Mesenchymal stem cell (in vitro differentiated cells and primary cell): ENCODE measurements around the gene CSGALNACT2.

ENCODE experiments used
- DNase-seq: peaks from one replicate; pipeline ENCODE4 v3.0.0-alpha.2; 2013
- H2AFZ ChIP-seq: one replicate; pipeline ENCODE4 v1.6.1; 2013; ENCODE audit warnings: low read depth, mild to moderate bottlenecking, control low read depth, inconsistent platforms, low read length, moderate library complexity
- H2AK5ac ChIP-seq: 2 replicates; pipeline ENCODE4 v1.6.1; 2013; ENCODE audit warnings: low read length, moderate library complexity, mild to moderate bottlenecking, inconsistent platforms; ENCODE audit not compliant: severe bottlenecking
- H2BK120ac ChIP-seq: one replicate; pipeline ENCODE4 v1.6.1; 2013; ENCODE audit warnings: low read depth, mild to moderate bottlenecking, inconsistent platforms, low read length, moderate library complexity
- H2BK12ac ChIP-seq, 2 experiments: one replicate each; pipeline ENCODE4 v1.6.1; 2013; ENCODE audit warnings: inconsistent platforms in 2 of 2, low read length in 2 of 2, mild to moderate bottlenecking in 2 of 2, moderate library complexity in 2 of 2, control low read depth in 1 of 2
- H2BK15ac ChIP-seq: one replicate; pipeline ENCODE4 v1.6.1; 2013; ENCODE audit warnings: mild to moderate bottlenecking, low read depth, inconsistent platforms; ENCODE audit not compliant: poor library complexity, severe bottlenecking
- H2BK5ac ChIP-seq: 2 replicates; pipeline ENCODE4 v1.6.1; 2013; ENCODE audit warnings: low read depth, mild to moderate bottlenecking, low read length, control low read depth, inconsistent platforms; ENCODE audit not compliant: poor library complexity, severe bottlenecking
- H3K14ac ChIP-seq, 2 experiments: one replicate each; pipeline ENCODE4 v1.6.1; 2013; ENCODE audit warnings: inconsistent platforms in 2 of 2, low read length in 2 of 2, control low read depth in 1 of 2, mild to moderate bottlenecking in 1 of 2, moderate library complexity in 1 of 2
- H3K18ac ChIP-seq, 2 experiments: one replicate each; pipeline ENCODE4 v1.6.1; 2013; ENCODE audit warnings: inconsistent platforms in 2 of 2, low read length in 2 of 2, control low read depth in 1 of 2, low read depth in 1 of 2, mild to moderate bottlenecking in 1 of 2
- H3K23ac ChIP-seq, 2 experiments: one replicate each; pipeline ENCODE4 v1.6.1; 2013; ENCODE audit warnings: inconsistent platforms in 2 of 2, low read length in 2 of 2, mild to moderate bottlenecking in 2 of 2, moderate library complexity in 2 of 2, control low read depth in 1 of 2
- H3K27ac ChIP-seq: 2 replicates; pipeline ENCODE4 v1.5.1; 2013; ENCODE audit warnings: mild to moderate bottlenecking, moderate library complexity, low read length, control low read depth, inconsistent platforms; ENCODE audit not compliant: poor library complexity, severe bottlenecking
- H3K27me3 ChIP-seq, 2 experiments: 2 replicates each; pipeline versions ENCODE4 v1.6.1 to v1.7.0; 2013; ENCODE audit warnings: low read length in 2 of 2, mild to moderate bottlenecking in 2 of 2, moderate library complexity in 2 of 2, control low read depth in 1 of 2, inconsistent platforms in 1 of 2; ENCODE audit not compliant: control insufficient read depth in 1 of 2, insufficient read depth in 1 of 2
- H3K36me3 ChIP-seq, 2 experiments: 2 replicates each; pipeline versions ENCODE4 v1.6.1 to v1.7.0; 2013; ENCODE audit warnings: low read length in 2 of 2, control low read depth in 1 of 2, inconsistent platforms in 1 of 2, low read depth in 1 of 2, mild to moderate bottlenecking in 1 of 2; ENCODE audit not compliant: insufficient read depth in 2 of 2, control insufficient read depth in 1 of 2
- H3K4ac ChIP-seq, 2 experiments: one replicate each; pipeline ENCODE4 v1.6.1; 2013; ENCODE audit warnings: inconsistent platforms in 2 of 2, low read length in 2 of 2, mild to moderate bottlenecking in 2 of 2, moderate library complexity in 2 of 2, control low read depth in 1 of 2, low read depth in 1 of 2
- H3K4me1 ChIP-seq: 2 replicates; pipeline ENCODE4 v1.6.1; 2013; ENCODE audit warnings: low read depth, low read length, control low read depth; ENCODE audit not compliant: control insufficient read depth, insufficient read depth
- H3K4me2 ChIP-seq: 2 replicates; pipeline ENCODE4 v1.6.1; 2013; ENCODE audit warnings: low read length, mild to moderate bottlenecking, inconsistent platforms; ENCODE audit not compliant: poor library complexity, severe bottlenecking
- H3K4me3 ChIP-seq, 2 experiments: 2 replicates each; pipeline versions ENCODE4 v1.5.1 to v1.7.0; 2013; ENCODE audit warnings: low read length in 2 of 2, mild to moderate bottlenecking in 2 of 2, control low read depth in 1 of 2, low read depth in 1 of 2; ENCODE audit not compliant: insufficient read depth in 1 of 2
- H3K79me1 ChIP-seq: replicated peaks from 2 replicates; pipeline ENCODE4 v1.6.1; 2013; ENCODE audit warnings: mild to moderate bottlenecking, control low read depth, low read length, inconsistent platforms; ENCODE audit not compliant: poor library complexity, severe bottlenecking
- H3K9ac ChIP-seq: 2 replicates; pipeline ENCODE4 v1.7.0; 2013; ENCODE audit warnings: mild to moderate bottlenecking, low read length, moderate library complexity
- H3K9me3 ChIP-seq: 2 replicates; pipeline ENCODE4 v1.7.0; 2013; ENCODE audit warnings: mild to moderate bottlenecking, low read length; ENCODE audit not compliant: control insufficient read depth
- H4K8ac ChIP-seq: one replicate; pipeline ENCODE4 v1.6.1; 2013; ENCODE audit warnings: inconsistent platforms, mild to moderate bottlenecking, low read length, moderate library complexity
- H4K91ac ChIP-seq: one replicate; pipeline ENCODE4 v1.6.1; 2013; ENCODE audit warnings: mild to moderate bottlenecking, low read length, inconsistent platforms
- WGBS: methylation state at CpG from one replicate; pipeline ENCODE4 v1.1.7; 2013; ENCODE audit warnings: mixed read lengths; 5-methylcytosine and 5-hydroxymethylcytosine counted together

Gene CSGALNACT2

GRCh38 chr10:43221419-43222209 is 83.4 kb downstream of the CSGALNACT2 start:
- H3K4me1 ChIP-seq = peaks cover 9% of the 10 kb centered on the region
- no peak overlapping the region for H3K9ac ChIP-seq
- H3K36me3 ChIP-seq = no peaks in the 10 kb centered on the region
- H3K79me1 ChIP-seq = no peaks in the 10 kb centered on the region
- H3K23ac ChIP-seq = peak overlapping the region in 1 of 2 experiments; percentile 48
- no peak overlapping the region for H3K14ac ChIP-seq
- peak overlapping the region in 1 of 2 experiments; percentile 18 for H3K4me3 ChIP-seq
- H2AFZ ChIP-seq = no peak overlapping the region
- no peak overlapping the region for H3K4ac ChIP-seq
- H3K18ac ChIP-seq = no peak overlapping the region
- WGBS = 73% methylated on average over 18 of the region's 19 CpGs
- peaks cover 59 to 77% of the 10 kb centered on the region in 2 experiments for H3K27me3 ChIP-seq
- H4K91ac ChIP-seq = no peak overlapping the region
- H3K9me3 ChIP-seq = no peaks in the 10 kb centered on the region
- no peak overlapping the region for H2BK120ac ChIP-seq
- H2BK12ac ChIP-seq = no peak overlapping the region
- no peak overlapping the region for H3K4me2 ChIP-seq
- no peak overlapping the region for H2BK5ac ChIP-seq
- H2BK15ac ChIP-seq = no peak overlapping the region
- DNase-seq = no peak
- no peak overlapping the region for H4K8ac ChIP-seq
- H2AK5ac ChIP-seq = no peak overlapping the region
- H3K27ac ChIP-seq = no peak overlapping the region

- Histone ChIP-seq H2BK15ac (no peak overlapping the region), H3K14ac (no peak overlapping the region), H3K27ac (no peak overlapping the region), H3K9me3 (no peaks in the 10 kb centered on the region), H3K9ac (no peak overlapping the region), H3K36me3 (no peaks in the 10 kb centered on the region), H3K4ac (no peak overlapping the region), H3K4me1 (peaks cover 9% of the 10 kb centered on the region), H4K91ac (no peak overlapping the region), H3K18ac (no peak overlapping the region), H3K4me3 (no peak overlapping the region), H2BK12ac (no peak overlapping the region), H2AFZ (no peak overlapping the region), H2BK5ac (no peak overlapping the region), H3K79me1 (no peaks in the 10 kb centered on the region), H3K4me2 (no peak overlapping the region), H2AK5ac (no peak overlapping the region), H3K23ac (no peak overlapping the region), H4K8ac (no peak overlapping the region), H3K27me3 (peaks cover 59 to 79% of the 10 kb centered on the region in 2 experiments), H2BK120ac (no peak overlapping the region)
- WGBS = 100% methylated on average over 2 of the region's 4 CpGs
- DNase-seq = no peak
These were observed 84.0 kb downstream of the CSGALNACT2 start for GRCh38 chr10:43222210-43222720.

- no peak overlapping the region for H4K8ac ChIP-seq
- no peak overlapping the region for H2BK12ac ChIP-seq
- H3K9ac ChIP-seq = no peak overlapping the region
- no peak overlapping the region for H3K18ac ChIP-seq
- no peak overlapping the region for H2BK120ac ChIP-seq
- no peak overlapping the region for H3K4ac ChIP-seq
- H2BK5ac ChIP-seq = no peak overlapping the region
- no peak overlapping the region for H3K23ac ChIP-seq
- no peak overlapping the region for H3K14ac ChIP-seq
- H2AFZ ChIP-seq = no peak overlapping the region
- DNase-seq = no peak
- H3K4me2 ChIP-seq = no peak overlapping the region
- H2AK5ac ChIP-seq = no peak overlapping the region
- H2BK15ac ChIP-seq = no peak overlapping the region
- no peaks in the 10 kb centered on the region for H3K36me3 ChIP-seq
- H3K4me1 ChIP-seq = peaks cover 9% of the 10 kb centered on the region
- H3K27ac ChIP-seq = no peak overlapping the region
- no peaks in the 10 kb centered on the region for H3K79me1 ChIP-seq
- no peak overlapping the region for H3K4me3 ChIP-seq
- H3K27me3 ChIP-seq = peaks cover 59 to 79% of the 10 kb centered on the region in 2 experiments
- WGBS = no CpG with 5 or more reads among the region's 1 CpG
- H4K91ac ChIP-seq = no peak overlapping the region
- H3K9me3 ChIP-seq = no peaks in the 10 kb centered on the region
These were observed 84.8 kb downstream of the CSGALNACT2 start for GRCh38 chr10:43223056-43223455.

- H4K91ac ChIP-seq = no peak overlapping the region
- no peak overlapping the region for H2BK5ac ChIP-seq
- H3K27me3 ChIP-seq = peaks cover 64 to 80% of the 10 kb centered on the region in 2 experiments
- no peaks in the 10 kb centered on the region for H3K9me3 ChIP-seq
- no peak overlapping the region for H3K23ac ChIP-seq
- no peak overlapping the region for H4K8ac ChIP-seq
- H3K4me1 ChIP-seq = peaks cover 19% of the 10 kb centered on the region
- no peaks in the 10 kb centered on the region for H3K36me3 ChIP-seq
- H3K27ac ChIP-seq = no peak overlapping the region
- no peak for DNase-seq
- no peak overlapping the region for H3K9ac ChIP-seq
- H3K14ac ChIP-seq = no peak overlapping the region
- no peak overlapping the region for H3K18ac ChIP-seq
- H2BK120ac ChIP-seq = no peak overlapping the region
- no peak overlapping the region for H2BK12ac ChIP-seq
- H2AFZ ChIP-seq = no peak overlapping the region
- H3K4ac ChIP-seq = no peak overlapping the region
- H3K4me2 ChIP-seq = no peak overlapping the region
- H2AK5ac ChIP-seq = no peak overlapping the region
- H3K79me1 ChIP-seq = no peaks in the 10 kb centered on the region
- H2BK15ac ChIP-seq = no peak overlapping the region
- H3K4me3 ChIP-seq = no peak overlapping the region
- WGBS = no CpG with 5 or more reads among the region's 1 CpG
These were observed 86.1 kb downstream of the CSGALNACT2 start for GRCh38 chr10:43224321-43224720.
